ENCODE results near the gene ASTN2. TPM values are rescaled to one million over a fixed set of nuclear protein-coding genes. Genes with fewer than 3 reads are reported as not detected.

ASTN2 gene
- total and polyA plus RNA-seq, 2 experiments from 2014 or later: 7.0 to 24.6 TPM

- Histone ChIP-seq H2AFZ (no peak overlapping the region), H3K4me1 (ENCODE audit: insufficient read depth) (no peaks in the 10 kb centered on the region), H3K27me3 (ENCODE audit: insufficient read depth) (no peaks in the 10 kb centered on the region), H3K4me2 (no peak overlapping the region), H3K36me3 (ENCODE audit: insufficient read depth) (no peaks in the 10 kb centered on the region), H3F3A (replicated peaks; ENCODE audit: low read depth) (no peaks in the 10 kb centered on the region), H3K9me2 (ENCODE audit: insufficient read depth) (no peaks in the 10 kb centered on the region), H4K20me1 (replicated peaks; ENCODE audit: insufficient read depth) (no peaks in the 10 kb centered on the region), H3K27ac (ENCODE audit: low read depth) (no peak overlapping the region), H3K4me3 (no peak overlapping the region), H3K79me2 (replicated peaks; ENCODE audit: insufficient read depth) (no peaks in the 10 kb centered on the region)
- Mint-ChIP-seq H3K9me3 (no peaks in the 10 kb centered on the region), H3K4me3 (no peak overlapping the region), H3K36me3 (ENCODE audit: low read depth) (no peaks in the 10 kb centered on the region), H3K27ac (no peak overlapping the region), H3K4me1 (no peaks in the 10 kb centered on the region), H3K27me3 (ENCODE audit: insufficient read depth, low read depth, poor library complexity) (no peaks in the 10 kb centered on the region)
- TF ChIP-seq, protein P1, sequence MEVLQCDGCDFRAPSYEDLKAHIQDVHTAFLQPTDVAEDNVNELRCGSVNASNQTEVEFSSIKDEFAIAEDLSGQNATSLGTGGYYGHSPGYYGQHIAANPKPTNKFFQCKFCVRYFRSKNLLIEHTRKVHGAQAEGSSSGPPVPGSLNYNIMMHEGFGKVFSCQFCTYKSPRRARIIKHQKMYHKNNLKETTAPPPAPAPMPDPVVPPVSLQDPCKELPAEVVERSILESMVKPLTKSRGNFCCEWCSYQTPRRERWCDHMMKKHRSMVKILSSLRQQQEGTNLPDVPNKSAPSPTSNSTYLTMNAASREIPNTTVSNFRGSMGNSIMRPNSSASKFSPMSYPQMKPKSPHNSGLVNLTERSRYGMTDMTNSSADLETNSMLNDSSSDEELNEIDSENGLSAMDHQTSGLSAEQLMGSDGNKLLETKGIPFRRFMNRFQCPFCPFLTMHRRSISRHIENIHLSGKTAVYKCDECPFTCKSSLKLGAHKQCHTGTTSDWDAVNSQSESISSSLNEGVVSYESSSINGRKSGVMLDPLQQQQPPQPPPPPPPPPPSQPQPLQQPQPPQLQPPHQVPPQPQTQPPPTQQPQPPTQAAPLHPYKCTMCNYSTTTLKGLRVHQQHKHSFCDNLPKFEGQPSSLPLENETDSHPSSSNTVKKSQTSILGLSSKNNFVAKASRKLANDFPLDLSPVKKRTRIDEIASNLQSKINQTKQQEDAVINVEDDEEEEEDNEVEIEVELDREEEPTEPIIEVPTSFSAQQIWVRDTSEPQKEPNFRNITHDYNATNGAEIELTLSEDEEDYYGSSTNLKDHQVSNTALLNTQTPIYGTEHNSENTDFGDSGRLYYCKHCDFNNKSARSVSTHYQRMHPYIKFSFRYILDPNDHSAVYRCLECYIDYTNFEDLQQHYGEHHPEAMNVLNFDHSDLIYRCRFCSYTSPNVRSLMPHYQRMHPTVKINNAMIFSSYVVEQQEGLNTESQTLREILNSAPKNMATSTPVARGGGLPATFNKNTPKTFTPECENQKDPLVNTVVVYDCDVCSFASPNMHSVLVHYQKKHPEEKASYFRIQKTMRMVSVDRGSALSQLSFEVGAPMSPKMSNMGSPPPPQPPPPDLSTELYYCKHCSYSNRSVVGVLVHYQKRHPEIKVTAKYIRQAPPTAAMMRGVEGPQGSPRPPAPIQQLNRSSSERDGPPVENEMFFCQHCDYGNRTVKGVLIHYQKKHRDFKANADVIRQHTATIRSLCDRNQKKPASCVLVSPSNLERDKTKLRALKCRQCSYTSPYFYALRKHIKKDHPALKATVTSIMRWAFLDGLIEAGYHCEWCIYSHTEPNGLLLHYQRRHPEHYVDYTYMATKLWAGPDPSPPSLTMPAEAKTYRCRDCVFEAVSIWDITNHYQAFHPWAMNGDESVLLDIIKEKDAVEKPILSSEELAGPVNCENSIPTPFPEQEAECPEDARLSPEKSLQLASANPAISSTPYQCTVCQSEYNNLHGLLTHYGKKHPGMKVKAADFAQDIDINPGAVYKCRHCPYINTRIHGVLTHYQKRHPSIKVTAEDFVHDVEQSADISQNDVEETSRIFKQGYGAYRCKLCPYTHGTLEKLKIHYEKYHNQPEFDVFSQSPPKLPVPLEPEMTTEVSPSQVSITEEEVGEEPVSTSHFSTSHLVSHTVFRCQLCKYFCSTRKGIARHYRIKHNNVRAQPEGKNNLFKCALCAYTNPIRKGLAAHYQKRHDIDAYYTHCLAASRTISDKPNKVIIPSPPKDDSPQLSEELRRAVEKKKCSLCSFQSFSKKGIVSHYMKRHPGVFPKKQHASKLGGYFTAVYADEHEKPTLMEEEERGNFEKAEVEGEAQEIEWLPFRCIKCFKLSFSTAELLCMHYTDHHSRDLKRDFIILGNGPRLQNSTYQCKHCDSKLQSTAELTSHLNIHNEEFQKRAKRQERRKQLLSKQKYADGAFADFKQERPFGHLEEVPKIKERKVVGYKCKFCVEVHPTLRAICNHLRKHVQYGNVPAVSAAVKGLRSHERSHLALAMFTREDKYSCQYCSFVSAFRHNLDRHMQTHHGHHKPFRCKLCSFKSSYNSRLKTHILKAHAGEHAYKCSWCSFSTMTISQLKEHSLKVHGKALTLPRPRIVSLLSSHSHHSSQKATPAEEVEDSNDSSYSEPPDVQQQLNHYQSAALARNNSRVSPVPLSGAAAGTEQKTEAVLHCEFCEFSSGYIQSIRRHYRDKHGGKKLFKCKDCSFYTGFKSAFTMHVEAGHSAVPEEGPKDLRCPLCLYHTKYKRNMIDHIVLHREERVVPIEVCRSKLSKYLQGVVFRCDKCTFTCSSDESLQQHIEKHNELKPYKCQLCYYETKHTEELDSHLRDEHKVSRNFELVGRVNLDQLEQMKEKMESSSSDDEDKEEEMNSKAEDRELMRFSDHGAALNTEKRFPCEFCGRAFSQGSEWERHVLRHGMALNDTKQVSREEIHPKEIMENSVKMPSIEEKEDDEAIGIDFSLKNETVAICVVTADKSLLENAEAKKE (CRISPR knock-in tag; IDR thresholded peaks at IDR 0.05): no peak
- TF ChIP-seq ZNF331 (CRISPR knock-in tag; IDR thresholded peaks at IDR 0.05; ENCODE audit: low read depth) (no peak), JUNB (IDR thresholded peaks at IDR 0.05; ENCODE audit: unreplicated experiment) (no peak), EZH2phosphoT487 (IDR thresholded peaks at IDR 0.05; ENCODE audit: unreplicated experiment) (no peak), REST (IDR thresholded peaks at IDR 0.05; ENCODE audit: unreplicated experiment) (no peak), CTCF (conservative IDR thresholded peaks at IDR 0.05; ENCODE audit: low read depth in 2 of 2) (no peak), POLR2AphosphoS5 (IDR thresholded peaks at IDR 0.05; ENCODE audit: low read depth) (no peak), NANOG (IDR thresholded peaks at IDR 0.05; ENCODE audit: borderline replicate concordance) (no peak), EZH2 (IDR thresholded peaks at IDR 0.05; ENCODE audit: low read depth, unreplicated experiment) (no peak), ZNF114 (CRISPR knock-in tag; IDR thresholded peaks at IDR 0.05) (no peak), CREB1 (CRISPR knock-in tag; IDR thresholded peaks at IDR 0.05; ENCODE audit: low read depth) (no peak), STAT1 (IDR thresholded peaks at IDR 0.05; ENCODE audit: unreplicated experiment) (no peak)
- TF ChIP-seq, protein P2, sequence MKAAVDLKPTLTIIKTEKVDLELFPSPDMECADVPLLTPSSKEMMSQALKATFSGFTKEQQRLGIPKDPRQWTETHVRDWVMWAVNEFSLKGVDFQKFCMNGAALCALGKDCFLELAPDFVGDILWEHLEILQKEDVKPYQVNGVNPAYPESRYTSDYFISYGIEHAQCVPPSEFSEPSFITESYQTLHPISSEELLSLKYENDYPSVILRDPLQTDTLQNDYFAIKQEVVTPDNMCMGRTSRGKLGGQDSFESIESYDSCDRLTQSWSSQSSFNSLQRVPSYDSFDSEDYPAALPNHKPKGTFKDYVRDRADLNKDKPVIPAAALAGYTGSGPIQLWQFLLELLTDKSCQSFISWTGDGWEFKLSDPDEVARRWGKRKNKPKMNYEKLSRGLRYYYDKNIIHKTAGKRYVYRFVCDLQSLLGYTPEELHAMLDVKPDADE (IDR thresholded peaks at IDR 0.05): no peak
- DNase-seq (ENCODE audit: low spot score) (no peak), ATAC-seq (no peak)
Observed at GRCh38 chr9:116953271-116953670, 461.6 kb downstream of the ASTN2 start.

All from GM23338 (cell line).